GM12878 (cell line): Measurements from ENCODE around the gene PHACTR1.

ENCODE experiments used
- BMI1 ChIP-seq: fragments of 450-650 bp; IDR thresholded peaks from 2 replicates; pipeline ENCODE4 v1.6.1; 2016; ENCODE audit warnings: mild to moderate bottlenecking, moderate library complexity, borderline replicate concordance
- CTCF ChIP-seq, 3 experiments: IDR thresholded peaks in 2 of 3; conservative IDR thresholded peaks in 1 of 3; 2 replicates each; pipeline ENCODE4 v1.5.1; 2011; ENCODE audit warnings: low read depth in 3 of 3, low read length in 3 of 3, mild to moderate bottlenecking in 3 of 3, control low read depth in 2 of 3, moderate library complexity in 2 of 3, inconsistent platforms in 1 of 3, mixed read lengths in 1 of 3; ENCODE audit not compliant: control insufficient read depth in 2 of 3, insufficient read depth in 1 of 3; ENCODE audit errors: extremely low read depth in 1 of 3
- JUND ChIP-seq: IDR thresholded peaks from 2 replicates; pipeline ENCODE4 v1.6.1; 2012; ENCODE audit warnings: low read depth, mild to moderate bottlenecking, low read length, improper control_type of control experiment, moderate library complexity
- POLR2A ChIP-seq: IDR thresholded peaks from 2 replicates; pipeline ENCODE4 v1.6.1; 2011; ENCODE audit warnings: low read depth, mild to moderate bottlenecking, low read length
- REST ChIP-seq: IDR thresholded peaks from 2 replicates; pipeline ENCODE4 v1.6.1; 2012; ENCODE audit warnings: mild to moderate bottlenecking, low read depth, low read length
- RFX5 ChIP-seq: IDR thresholded peaks from 2 replicates; pipeline ENCODE4 v1.6.1; 2011; ENCODE audit warnings: low read depth, low read length, improper control_type of control experiment
- SKIL ChIP-seq: fragments of 450-650 bp; IDR thresholded peaks from 2 replicates; pipeline ENCODE4 v1.6.1; 2017; ENCODE audit warnings: mild to moderate bottlenecking, low read depth, inconsistent platforms; ENCODE audit not compliant: poor library complexity, severe bottlenecking
- SRF ChIP-seq, 2 experiments: IDR thresholded peaks; 2 replicates each; pipeline ENCODE4 v1.6.1; 2011; ENCODE audit warnings: low read depth in 2 of 2, low read length in 2 of 2, mild to moderate bottlenecking in 1 of 2, moderate library complexity in 1 of 2
- TARDBP ChIP-seq: IDR thresholded peaks from 2 replicates; pipeline ENCODE4 v1.6.1; 2016; ENCODE audit warnings: borderline replicate concordance
- TBL1XR1 ChIP-seq: IDR thresholded peaks from 2 replicates; pipeline ENCODE4 v1.6.1; 2012; ENCODE audit warnings: low read depth, low read length, improper control_type of control experiment
- ZNF24 ChIP-seq: fragments of 450-650 bp; IDR thresholded peaks from 2 replicates; pipeline ENCODE4 v1.6.1; 2017; ENCODE audit warnings: antibody characterized with exemption, mild to moderate bottlenecking

GRCh38 chr6:12913201-12913600, 196.6 kb downstream of the PHACTR1 start:
- no peak for TF ChIP-seq RFX5
- no peak for TF ChIP-seq BMI1
- no peak for TF ChIP-seq SRF (IDR thresholded peaks at IDR 0.05; ENCODE audit: low read depth in 2 of 2, low read length in 2 of 2)
- no peak for TF ChIP-seq CTCF (IDR thresholded peaks at IDR 0.05 in 2 of 3, conservative IDR thresholded peaks at IDR 0.05 in 1 of 3; ENCODE audit: control insufficient read depth in 2 of 3, extremely low read depth in 1 of 3, insufficient read depth in 1 of 3, low read depth in 3 of 3, low read length in 3 of 3)
- TF ChIP-seq TBL1XR1: no peak
- TF ChIP-seq SKIL: no peak
- no peak for TF ChIP-seq JUND
- no peak for TF ChIP-seq ZNF24
- TF ChIP-seq POLR2A: no peak
- TF ChIP-seq TARDBP: no peak
- TF ChIP-seq REST: no peak
